HEK293T (cell line): ENCODE measurements around the gene DNASE1L2.
"Not testable (repeated sequence)": the region's sequence is repeated elsewhere in the genome, so short reads cannot be mapped to it uniquely, and the experiment has no call there.

Experiments
- ARNT ChIP-seq: fragments of 450-650 bp; IDR thresholded peaks from 2 replicates; pipeline ENCODE4 v1.6.1; 2017; ENCODE audit warnings: mild to moderate bottlenecking
- BHLHE40 ChIP-seq: fragments of 450-650 bp; IDR thresholded peaks from 2 replicates; pipeline ENCODE4 v1.6.1; 2016; ENCODE audit warnings: mild to moderate bottlenecking, moderate library complexity, borderline replicate concordance
- CTBP1 ChIP-seq: fragments of 450-650 bp; IDR thresholded peaks from 2 replicates; pipeline ENCODE4 v1.6.1; 2016; ENCODE audit warnings: borderline replicate concordance
- ELF4 ChIP-seq: fragments of 450-650 bp; IDR thresholded peaks from 2 replicates; pipeline ENCODE4 v1.6.1; 2017; ENCODE audit warnings: antibody characterized with exemption
- FOXA1 ChIP-seq: fragments of 450-650 bp; IDR thresholded peaks from 2 replicates; pipeline ENCODE4 v1.6.1; 2016; ENCODE audit warnings: mild to moderate bottlenecking
- FOXK2 ChIP-seq: fragments of 450-650 bp; IDR thresholded peaks from 2 replicates; pipeline ENCODE4 v1.6.1; 2016; ENCODE audit warnings: mild to moderate bottlenecking
- FOXM1 ChIP-seq: fragments of 450-650 bp; IDR thresholded peaks from 2 replicates; pipeline ENCODE4 v1.6.1; 2017; ENCODE audit warnings: mild to moderate bottlenecking, borderline replicate concordance
- HDGF ChIP-seq: fragments of 450-650 bp; IDR thresholded peaks from 2 replicates; pipeline ENCODE4 v1.6.1; 2017; ENCODE audit warnings: antibody characterized with exemption, borderline replicate concordance
- NFRKB ChIP-seq: fragments of 450-650 bp; IDR thresholded peaks from 2 replicates; pipeline ENCODE4 v1.6.1; 2016; ENCODE audit warnings: mild to moderate bottlenecking, moderate library complexity
- SP1 ChIP-seq: fragments of 450-650 bp; IDR thresholded peaks from 2 replicates; pipeline ENCODE4 v1.6.1; 2017
- ZNF384 ChIP-seq: fragments of 450-650 bp; IDR thresholded peaks from 2 replicates; pipeline ENCODE4 v1.6.1; 2016

DNA sequence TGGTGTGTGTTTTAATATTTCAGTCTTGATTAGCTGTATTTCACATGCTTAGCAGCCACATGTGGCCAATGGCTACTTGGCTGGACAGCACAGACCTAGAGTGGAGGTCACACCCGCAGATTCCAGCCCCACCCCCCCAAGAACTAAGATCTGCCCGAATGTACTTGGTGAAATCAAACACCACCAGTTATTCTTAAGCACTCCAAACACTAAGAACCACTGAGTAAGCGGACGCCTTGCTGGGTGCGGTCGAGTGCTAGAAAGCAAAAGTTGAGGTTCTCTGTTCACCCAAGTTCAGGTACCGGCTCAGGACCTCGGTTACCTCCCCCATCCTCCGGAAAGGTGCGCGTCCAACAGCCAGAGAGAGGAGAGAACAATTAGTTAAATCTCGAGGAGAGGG lies 30.6 kb downstream of the DNASE1L2 start:
- not testable (repeated sequence) for TF ChIP-seq ZNF384, NFRKB, HDGF, BHLHE40, FOXM1, CTBP1, FOXA1, ELF4, SP1, ARNT, FOXK2
